Measurements from ENCODE around the gene REXO5.

REXO5 gene

DNA sequence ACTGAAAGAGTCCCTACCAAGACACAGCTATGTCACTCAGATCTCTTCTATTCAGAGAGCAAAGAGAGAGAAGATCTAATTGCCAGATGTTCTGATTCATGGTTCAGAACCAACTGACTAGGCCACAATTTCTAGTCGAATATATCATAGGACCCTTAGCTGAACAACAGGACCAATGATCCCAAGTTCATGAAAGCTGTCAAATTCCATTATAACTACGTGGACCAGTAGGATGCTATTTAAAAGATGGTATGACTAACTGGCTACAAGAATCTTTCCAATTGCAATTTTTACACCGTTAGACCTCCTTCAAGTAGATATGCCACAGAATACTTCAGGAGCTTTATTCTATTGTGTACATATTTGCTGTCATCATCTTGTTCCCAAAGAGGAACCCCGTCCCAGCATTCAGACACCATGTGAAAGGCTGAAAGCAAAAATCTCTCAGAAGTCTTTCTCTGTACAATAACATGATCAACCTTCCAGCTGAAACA, 67.8 kb downstream of the REXO5 start:
- no peak for DNase-seq (ENCODE audit: low spot score)

DNA sequence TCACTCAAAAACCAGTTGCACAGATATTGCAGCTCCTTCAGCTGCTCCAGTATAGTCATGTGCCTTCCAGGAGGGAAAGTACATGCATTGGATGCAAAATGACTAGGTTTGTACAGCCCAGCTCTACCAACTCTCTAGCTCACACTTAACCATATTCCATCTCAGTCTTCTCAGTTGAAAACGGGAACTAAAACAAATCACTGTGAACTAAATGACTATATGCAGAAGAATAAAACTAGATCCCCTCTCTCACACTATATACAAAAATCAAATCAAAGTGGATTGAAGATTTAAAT, 69.0 kb downstream of the REXO5 start:
- DNase-seq (ENCODE audit: low spot score), result no peak

DNA sequence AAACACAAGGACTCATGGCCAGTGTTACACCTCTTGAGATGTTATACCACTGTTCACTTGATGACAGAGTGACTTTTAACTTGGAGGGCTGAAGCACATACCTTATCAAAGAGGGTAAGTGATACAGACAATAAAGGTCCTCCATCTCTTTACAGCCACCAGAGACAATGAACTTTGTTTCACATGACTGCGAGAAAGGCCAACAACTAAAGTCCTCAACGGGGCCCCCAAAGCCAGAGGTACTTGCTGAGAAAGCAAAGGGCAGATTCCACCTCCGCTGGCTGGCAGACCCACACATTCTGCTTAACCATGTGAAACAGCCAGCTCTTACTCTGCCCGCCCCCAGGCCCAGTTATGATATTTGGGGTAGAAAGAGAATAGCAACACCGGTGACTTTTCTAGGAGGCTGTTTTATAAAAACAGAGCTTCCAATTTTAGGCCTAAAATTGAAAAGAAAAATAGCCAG, 72.4 kb downstream of the REXO5 start:
- no peak for DNase-seq (ENCODE audit: low spot score)

DNA sequence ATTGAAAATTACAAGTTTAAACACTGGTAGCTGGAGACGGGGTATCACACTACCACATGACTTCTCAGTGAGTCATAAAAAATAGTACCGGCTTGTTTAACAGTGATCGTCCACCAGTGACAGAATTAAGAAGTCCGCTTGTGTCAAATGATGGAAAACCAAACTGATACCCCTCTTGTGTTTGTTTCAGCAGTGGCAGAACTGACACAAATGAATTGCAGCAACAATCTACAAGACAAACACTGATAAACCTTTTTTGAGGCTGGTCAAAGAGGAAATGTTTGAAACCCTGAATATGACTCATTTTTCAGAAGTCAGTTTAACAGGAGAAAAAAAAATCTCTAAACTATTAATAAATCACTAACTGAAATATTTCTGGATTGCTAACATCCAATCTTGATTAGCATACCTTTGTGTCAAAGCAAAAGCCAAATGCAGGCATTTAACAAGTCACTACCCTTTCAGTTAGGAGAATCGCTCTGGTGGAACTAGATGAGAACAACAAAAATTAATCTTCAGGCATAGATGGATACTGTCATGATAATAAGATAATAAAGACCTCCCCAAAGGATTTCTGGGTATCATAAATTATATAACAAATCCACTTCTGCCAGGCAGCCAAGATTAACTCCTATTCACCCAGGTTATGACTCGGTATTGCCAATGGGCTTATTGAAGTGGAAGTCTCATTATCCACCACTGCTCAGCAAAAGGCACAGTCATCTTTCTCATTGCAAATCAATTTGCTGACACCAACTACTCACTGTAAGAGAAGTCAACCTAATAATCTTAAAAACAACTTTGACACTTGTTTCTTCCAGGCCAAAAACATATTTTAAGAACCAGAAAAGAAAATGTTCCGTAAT, 73.1 kb downstream of the REXO5 start:
- DNase-seq (ENCODE audit: low spot score), result no peak

DNA sequence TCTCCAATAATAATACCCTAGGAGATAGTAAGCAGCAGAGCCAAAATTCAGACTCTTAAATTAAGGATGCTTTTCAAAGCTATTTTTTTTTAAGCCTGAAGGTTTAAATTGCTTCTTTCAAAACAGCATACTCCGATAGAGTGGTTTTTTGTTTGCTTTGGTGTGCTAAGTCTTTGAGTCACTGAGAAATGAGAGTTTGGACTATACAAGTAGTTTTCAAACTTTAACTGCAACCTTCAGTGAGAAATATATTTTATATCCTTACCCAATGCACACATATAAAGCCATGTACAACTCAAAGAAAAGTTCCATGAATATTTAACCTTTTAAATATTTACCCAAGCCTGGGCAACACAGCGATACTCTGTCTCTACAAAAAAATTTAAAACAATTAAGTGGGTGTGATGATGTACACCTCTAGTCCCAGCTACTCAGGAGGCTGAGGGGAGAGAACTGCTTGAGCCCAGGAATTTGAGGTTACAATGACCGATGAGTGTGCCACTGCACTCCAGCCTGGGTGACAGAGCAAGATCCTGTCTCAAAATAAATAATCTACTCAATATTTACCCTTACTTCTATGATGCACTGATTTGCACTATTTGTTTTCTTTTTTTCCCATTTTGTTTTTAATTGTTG, 74.7 kb downstream of the REXO5 start:
- DNase-seq (ENCODE audit: low spot score), result no peak

DNA sequence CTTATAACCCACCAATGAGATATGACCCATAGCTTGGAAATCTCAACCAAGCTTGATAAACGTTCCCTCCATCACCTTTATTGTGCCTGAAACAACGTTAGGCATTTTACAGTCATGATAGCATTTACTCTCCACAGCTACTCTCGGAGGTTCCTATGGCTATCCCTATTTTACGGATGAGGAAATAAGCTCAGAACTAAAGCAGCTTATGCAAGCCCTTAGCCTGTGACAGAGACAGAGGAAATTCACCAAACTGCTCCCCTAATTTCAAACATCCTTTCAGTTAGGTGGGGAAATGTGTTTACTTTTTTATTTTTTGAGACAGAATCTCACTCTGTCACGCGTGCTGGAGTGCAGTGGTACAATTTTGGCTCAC, 75.2 kb downstream of the REXO5 start:
- DNase-seq (ENCODE audit: low spot score), result no peak

DNA sequence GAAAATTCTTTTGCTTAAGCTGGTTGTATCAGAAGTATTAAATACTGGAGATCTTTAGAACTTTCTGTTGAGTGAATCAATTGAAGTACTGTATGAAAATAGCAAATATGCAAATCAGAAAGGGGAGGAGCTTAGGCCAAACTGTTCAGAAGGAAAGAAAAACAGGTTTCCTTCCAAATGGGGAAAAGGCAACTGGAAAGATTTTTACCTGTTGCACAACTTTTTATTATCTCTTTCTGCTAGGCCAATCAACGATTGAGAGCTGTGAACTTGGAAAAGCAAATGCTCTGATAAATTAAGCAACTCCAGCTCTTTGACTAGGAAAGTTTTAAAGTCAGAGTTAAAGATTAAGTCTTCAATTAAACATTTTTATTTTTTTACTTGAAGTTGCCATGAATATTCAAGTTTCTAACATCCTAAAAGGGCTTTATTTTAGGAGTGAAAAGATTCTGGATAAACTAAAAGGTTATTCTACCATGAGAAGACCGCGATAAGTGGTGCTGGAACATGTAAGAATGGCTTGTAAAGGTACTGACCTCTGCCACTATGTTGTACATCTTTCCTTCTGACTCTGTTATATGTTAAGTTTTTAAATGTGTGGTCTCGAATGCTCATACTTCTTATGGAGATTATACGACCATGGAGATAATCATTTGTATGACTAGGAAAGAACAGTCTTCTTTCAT, 77.4 kb downstream of the REXO5 start:
- DNase-seq (ENCODE audit: low spot score), result no peak

DNA sequence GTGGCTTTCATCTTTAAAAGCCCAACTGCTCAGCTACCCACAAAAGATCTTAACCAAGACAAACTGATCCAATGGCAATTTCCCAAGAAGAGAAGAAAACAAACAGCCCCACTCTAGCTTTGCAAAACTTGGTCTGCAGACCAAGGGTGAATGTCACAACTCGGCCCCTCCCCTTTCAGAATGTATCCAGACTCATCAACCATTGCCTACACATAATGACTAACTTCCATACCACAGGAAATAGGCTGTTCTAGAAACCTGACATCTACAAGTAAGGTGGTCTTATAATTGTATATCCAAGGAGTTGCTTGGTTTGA, 77.9 kb downstream of the REXO5 start:
- no peak for DNase-seq (ENCODE audit: low spot score)

DNA sequence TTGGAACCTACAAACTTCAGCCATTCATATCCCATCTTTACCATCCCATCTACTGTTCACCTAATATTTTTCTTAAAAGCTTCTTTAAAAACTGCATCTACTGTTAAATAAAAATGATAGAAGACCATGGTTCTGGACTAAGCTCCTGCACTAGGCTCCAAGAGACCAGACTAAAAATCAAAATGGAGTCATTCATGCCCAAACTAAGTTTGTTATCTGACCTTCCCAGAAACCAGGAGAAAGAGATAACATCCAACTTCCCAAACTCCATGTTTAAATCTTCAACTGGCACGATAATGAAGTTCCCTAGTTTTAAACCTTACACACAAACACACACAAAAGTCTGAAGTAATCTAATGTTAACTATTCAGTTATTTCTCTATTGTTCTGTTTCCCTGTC, 80.0 kb downstream of the REXO5 start:
- no peak for DNase-seq (ENCODE audit: low spot score)

DNA sequence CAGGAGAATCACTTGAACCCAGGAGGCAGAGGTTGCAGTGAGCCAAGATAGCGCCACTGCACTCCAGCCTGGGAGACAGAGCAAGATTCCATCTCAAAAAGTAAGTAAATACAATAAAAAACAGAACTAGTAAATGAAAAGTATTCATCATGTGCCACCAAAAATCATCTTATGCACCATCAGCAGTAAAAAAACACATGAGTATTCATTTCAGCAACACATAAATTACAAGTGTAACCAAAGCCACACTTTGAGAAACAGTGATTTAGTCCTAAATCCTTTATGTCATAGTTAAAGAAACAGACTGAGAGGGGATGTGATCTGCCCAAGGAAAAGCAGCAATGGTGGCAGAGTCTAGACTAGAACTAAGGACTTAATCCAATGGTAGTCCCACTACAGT, 80.9 kb downstream of the REXO5 start:
- no peak for DNase-seq (ENCODE audit: low spot score)

DNA sequence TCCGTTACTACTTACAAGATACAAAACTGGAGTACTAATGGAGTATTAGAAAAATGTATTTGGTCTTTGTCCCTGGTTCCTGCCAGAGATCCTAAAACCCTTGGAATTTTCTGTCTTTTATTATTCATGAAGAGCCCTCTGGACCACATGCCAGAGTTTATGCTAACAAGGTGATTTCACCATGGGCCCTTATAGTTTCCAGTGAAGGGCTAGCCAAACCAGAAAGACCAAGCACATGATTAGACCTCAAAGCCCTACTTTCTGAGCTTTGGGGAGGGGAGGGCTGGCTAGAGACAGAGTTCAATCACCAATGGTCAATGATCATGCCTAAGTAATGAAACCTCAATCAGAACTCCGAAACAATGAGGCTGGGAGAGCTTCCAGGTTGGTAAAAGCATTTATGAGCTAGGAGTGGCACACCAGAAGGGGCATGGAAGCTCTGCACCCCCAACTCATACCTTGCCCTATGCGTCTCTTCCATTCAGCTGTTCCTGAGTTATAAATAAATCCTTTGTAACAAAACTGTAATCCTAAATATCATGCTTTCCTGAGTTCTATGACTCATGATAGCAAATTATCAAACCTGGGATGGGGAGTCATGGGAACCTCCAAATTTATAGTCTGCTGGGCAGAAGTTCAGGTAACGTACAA, 83.4 kb downstream of the REXO5 start:
- no peak for DNase-seq (ENCODE audit: low spot score)

DNA sequence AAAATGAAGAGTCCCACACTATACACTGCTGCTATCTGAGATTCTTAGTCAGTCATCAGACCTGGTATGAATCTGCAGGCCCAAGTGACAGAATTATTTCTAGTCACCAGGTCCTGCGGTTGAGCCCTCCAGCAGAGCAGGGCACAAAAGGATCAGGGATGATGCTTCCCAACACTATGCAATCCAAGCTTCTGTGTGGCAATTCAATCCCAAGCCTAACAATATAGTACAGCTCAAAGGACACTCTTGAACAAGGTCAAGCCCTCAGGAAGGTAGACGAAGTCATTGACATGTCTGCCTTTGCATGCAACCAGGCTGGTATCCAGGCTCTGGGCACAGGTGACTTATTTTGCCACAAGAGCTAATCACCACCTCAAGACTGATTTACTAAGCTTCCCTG, 88.1 kb downstream of the REXO5 start:
- DNase-seq (ENCODE audit: low spot score), result no peak

DNA sequence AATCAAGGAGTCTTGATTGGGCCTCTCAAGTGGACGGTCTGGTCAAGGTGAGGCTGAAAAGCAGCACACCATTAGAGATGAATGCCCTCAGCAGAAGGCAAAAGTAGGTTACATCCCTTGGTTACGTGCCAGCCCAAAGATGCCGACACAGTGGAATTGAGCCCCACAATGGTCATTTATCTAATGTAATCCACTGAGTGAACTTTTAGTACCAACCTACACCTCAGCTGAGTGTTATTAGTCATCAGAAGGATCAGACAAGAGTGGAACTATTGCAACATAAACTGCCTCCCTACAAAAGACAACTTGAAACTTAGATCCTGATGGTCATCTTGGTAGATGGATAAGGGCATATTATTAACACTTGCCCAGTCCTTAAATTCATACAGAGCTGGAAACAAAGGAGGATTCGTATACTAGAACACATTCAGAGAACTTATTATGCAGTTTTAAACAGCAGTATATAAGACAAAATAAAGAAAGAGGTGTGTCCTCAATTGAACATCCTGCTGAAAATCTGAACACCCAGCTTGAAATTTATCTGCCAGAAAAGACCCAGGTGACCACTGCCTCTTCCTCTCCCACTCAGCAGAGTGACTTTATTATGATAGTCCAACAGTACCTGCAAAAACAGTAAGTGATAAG, 91.0 kb downstream of the REXO5 start:
- DNase-seq (ENCODE audit: low spot score), result no peak

DNA sequence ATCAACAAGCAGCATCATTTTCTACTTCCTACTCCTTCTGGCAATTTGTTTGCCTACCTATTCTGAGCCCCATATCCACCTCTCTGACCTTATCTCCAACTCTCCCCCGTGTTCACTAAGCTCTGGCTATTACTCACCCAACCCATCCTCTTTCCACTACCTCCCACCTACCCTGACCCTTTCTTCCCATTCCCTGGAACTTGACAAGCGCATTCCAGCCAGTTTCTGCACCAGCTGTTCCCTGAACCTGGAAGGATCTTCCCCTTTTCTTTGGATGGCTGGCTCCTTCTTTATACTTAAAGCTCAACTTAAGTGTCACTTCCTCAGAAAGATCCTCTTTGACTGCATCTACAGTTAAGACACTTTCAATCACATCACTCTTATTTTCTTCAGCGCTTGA, 91.6 kb downstream of the REXO5 start:
- no peak for DNase-seq (ENCODE audit: low spot score)

DNA sequence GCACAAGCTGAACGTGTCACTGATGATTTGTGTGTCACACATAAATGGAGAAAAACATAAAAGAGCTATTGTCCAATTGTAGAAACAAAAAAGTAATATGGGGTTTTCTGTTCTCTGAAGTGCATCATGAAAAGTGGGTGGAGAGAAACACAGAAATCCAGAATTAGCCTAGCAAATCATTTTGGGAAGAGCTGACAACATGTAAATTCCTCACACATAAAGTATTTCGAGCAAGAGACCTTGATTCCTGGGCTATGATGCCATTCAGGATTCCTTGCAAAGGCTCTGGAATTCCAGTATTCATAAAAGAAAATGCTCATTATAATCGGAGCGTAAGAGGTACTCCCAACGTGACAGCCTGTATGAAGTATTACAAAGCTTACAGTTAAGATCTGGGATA, 92.7 kb downstream of the REXO5 start:
- DNase-seq (ENCODE audit: low spot score), result no peak
